GM12878 (cell line): Measurements from ENCODE around the gene ALG2. TPM values are rescaled to one million over a fixed set of nuclear protein-coding genes. Genes with fewer than 3 reads are reported as not detected.
A peak's percentile ranks its signal among the peaks of the same experiment; 100 is the strongest.

Source experiments
- ATAC-seq: fragments of 200-7000 bp; cut with Tn5 transposase; 3 replicates; pipeline ENCODE4 v1.9.1; 2020; ENCODE audit warnings: mild to moderate bottlenecking, moderate library complexity
- BruUV-seq: library from RNA; stranded (reverse); fragments of 400-500 nt; replicated peaks from 2 replicates; lab custom pipeline; 2021; lab: Mats Ljungman, UMichigan
- CTCF ChIA-PET: fragments of 300-600 bp; sonication (Branson Sonifier 250); formaldehyde crosslinking; extraction: SDS; loops from one replicate; lab custom pipeline; 2021; ENCODE audit warnings: inconsistent platforms; lab: Yijun Ruan, JAX
- POLR2A ChIA-PET: fragments of 350-600 bp; formaldehyde crosslinking; extraction: SDS; loops from one replicate; lab custom pipeline; 2021; ENCODE audit warnings: inconsistent platforms; lab: Charles Lee
- RAD21 ChIA-PET: fragments of 300-600 bp; sonication (Branson Sonifier 250); formaldehyde crosslinking; loops from one replicate; lab custom pipeline; 2023; ENCODE audit warnings: antibody characterized with exemption; ENCODE audit not compliant: unreplicated experiment; lab: Charles Lee
- SMC1A ChIA-PET: fragments of 300-600 bp; sonication (Branson Sonifier 250); formaldehyde crosslinking; loops from one replicate; lab custom pipeline; 2023; ENCODE audit not compliant: unreplicated experiment, uncharacterized antibody; lab: Charles Lee
- DNase-seq: peaks from one replicate; pipeline ENCODE4 v3.0.0-alpha.2; 2011; ENCODE audit warnings: low read depth, low spot score
- FAIRE-seq: peaks from 3 replicates; lab custom pipeline; 2011; peaks lifted over from hg19 to GRCh38; lab: Jason Lieb, UNC
- H2AFZ ChIP-seq: 2 replicates; pipeline ENCODE4 v1.6.0; 2011; ENCODE audit warnings: low read depth, low read length, control low read depth; ENCODE audit not compliant: control insufficient read depth
- H3K27ac ChIP-seq: 2 replicates; pipeline ENCODE4 v1.5.1; 2011; ENCODE audit warnings: control low read depth; ENCODE audit not compliant: control insufficient read depth, insufficient read depth
- H3K27me3 ChIP-seq, 2 experiments: replicated peaks in 1 of 2; 2 replicates each; pipeline versions ENCODE4 v1.6.0 to v1.6.1; 2011; ENCODE audit warnings: low read length in 1 of 2; ENCODE audit not compliant: control insufficient read depth in 2 of 2, insufficient read depth in 2 of 2
- H3K36me3 ChIP-seq, 2 experiments: 2 replicates each; pipeline ENCODE4 v1.5.1; 2011; ENCODE audit warnings: low read length in 1 of 2; ENCODE audit not compliant: control insufficient read depth in 2 of 2, insufficient read depth in 2 of 2
- H3K4me1 ChIP-seq: 2 replicates; pipeline ENCODE4 v1.6.1; 2011; ENCODE audit warnings: mild to moderate bottlenecking, low read length, moderate library complexity, mixed read lengths; ENCODE audit not compliant: control insufficient read depth, insufficient read depth
- H3K4me2 ChIP-seq: 2 replicates; pipeline ENCODE4 v1.6.0; 2011; ENCODE audit warnings: control low read depth; ENCODE audit not compliant: control insufficient read depth, insufficient read depth
- H3K4me3 ChIP-seq: fragments of 200-600 bp; sonication (generic); 2 replicates; pipeline ENCODE4 v1.5.1; 2016
- H3K79me2 ChIP-seq: 2 replicates; pipeline ENCODE4 v1.6.0; 2011; ENCODE audit warnings: low read length; ENCODE audit not compliant: control insufficient read depth, insufficient read depth
- H3K9ac ChIP-seq: 2 replicates; pipeline ENCODE4 v1.8.0; 2011; ENCODE audit warnings: low read length, control low read depth, mixed read lengths; ENCODE audit not compliant: control insufficient read depth, insufficient read depth
- H3K9me3 ChIP-seq: replicated peaks from 3 replicates; pipeline ENCODE4 v1.5.1; 2011; ENCODE audit warnings: mild to moderate bottlenecking, low read length; ENCODE audit not compliant: control insufficient read depth, insufficient read depth
- H4K20me1 ChIP-seq: 2 replicates; pipeline ENCODE4 v1.6.0; 2011; ENCODE audit not compliant: control insufficient read depth, insufficient read depth
- CBFB ChIP-seq: IDR thresholded peaks from 2 replicates; pipeline ENCODE4 v1.6.1; 2016; ENCODE audit warnings: antibody characterized with exemption, low read depth
- EP300 ChIP-seq, 2 experiments: fragments of 150-350 bp in 1 of 2; IDR thresholded peaks; 2 replicates each; pipeline ENCODE4 v1.6.1; 2011 to 2012; ENCODE audit warnings: low read depth in 2 of 2, low read length in 2 of 2, borderline replicate concordance in 1 of 2, improper control_type of control experiment in 1 of 2, inconsistent platforms in 1 of 2; ENCODE audit not compliant: control insufficient read depth in 1 of 2
- ESRRA ChIP-seq: IDR thresholded peaks from 2 replicates; pipeline ENCODE4 v1.6.1; 2012; ENCODE audit warnings: mild to moderate bottlenecking, low read length, improper control_type of control experiment
- EZH2 ChIP-seq: IDR thresholded peaks from 2 replicates; pipeline ENCODE4 v1.6.1; 2012; ENCODE audit warnings: low read depth, mild to moderate bottlenecking, control low read depth, inconsistent platforms, low read length, borderline replicate concordance; ENCODE audit not compliant: control insufficient read depth
- GABPA ChIP-seq: IDR thresholded peaks from 2 replicates; pipeline ENCODE4 v1.6.1; 2014; ENCODE audit warnings: antibody characterized with exemption, low read depth, mild to moderate bottlenecking, inconsistent platforms
- IKZF2 ChIP-seq, 2 experiments: fragments of 450-650 bp; IDR thresholded peaks; 2 replicates each; pipeline ENCODE4 v1.6.1; 2017; ENCODE audit warnings: mild to moderate bottlenecking in 2 of 2, moderate library complexity in 2 of 2
- NFXL1 ChIP-seq: fragments of 450-650 bp; IDR thresholded peaks from 2 replicates; pipeline ENCODE4 v1.6.1; 2017; ENCODE audit warnings: antibody characterized with exemption, mild to moderate bottlenecking, borderline replicate concordance
- NFYA ChIP-seq: IDR thresholded peaks from 2 replicates; pipeline ENCODE4 v1.6.1; 2011; ENCODE audit warnings: low read depth, mild to moderate bottlenecking, low read length, improper control_type of control experiment, borderline replicate concordance
- NFYB ChIP-seq: IDR thresholded peaks from 2 replicates; pipeline ENCODE4 v1.6.1; 2011; ENCODE audit warnings: low read depth, mild to moderate bottlenecking, low read length, improper control_type of control experiment, moderate library complexity; ENCODE audit not compliant: insufficient read depth
- NR2C2 ChIP-seq: IDR thresholded peaks from 2 replicates; pipeline ENCODE4 v1.6.1; 2011; ENCODE audit warnings: borderline replicate concordance, low read depth; ENCODE audit not compliant: control insufficient read depth, insufficient read length
- PML ChIP-seq: IDR thresholded peaks from 2 replicates; pipeline ENCODE4 v1.6.1; 2012; ENCODE audit warnings: low read length, inconsistent platforms
- RUNX3 ChIP-seq: IDR thresholded peaks from 2 replicates; pipeline ENCODE4 v1.6.1; 2012; ENCODE audit warnings: low read length, inconsistent platforms
- SREBF2 ChIP-seq: IDR thresholded peaks from 2 replicates; pipeline ENCODE4 v1.6.1; 2012; ENCODE audit warnings: mild to moderate bottlenecking, low read length
- SUZ12 ChIP-seq: fragments of 200-600 bp; sonication (generic); IDR thresholded peaks from one replicate; pipeline ENCODE4 v1.6.1; 2018; ENCODE audit warnings: antibody characterized with exemption, mild to moderate bottlenecking; ENCODE audit not compliant: unreplicated experiment
- ZBTB4 ChIP-seq: fragments of 450-650 bp; formaldehyde crosslinking; IDR thresholded peaks from 2 replicates; pipeline ENCODE4 v1.4.0; 2022; ENCODE audit warnings: mild to moderate bottlenecking, moderate library complexity
- ZNF207 ChIP-seq: fragments of 450-650 bp; IDR thresholded peaks from 2 replicates; pipeline ENCODE4 v1.6.1; 2014; ENCODE audit warnings: antibody characterized with exemption, mild to moderate bottlenecking, borderline replicate concordance
- ZNF217 ChIP-seq: fragments of 450-650 bp; IDR thresholded peaks from 2 replicates; pipeline ENCODE4 v1.6.1; 2017; ENCODE audit warnings: antibody characterized with exemption, mild to moderate bottlenecking
- ZNF24 ChIP-seq: fragments of 450-650 bp; IDR thresholded peaks from 2 replicates; pipeline ENCODE4 v1.6.1; 2017; ENCODE audit warnings: antibody characterized with exemption, mild to moderate bottlenecking
- WGBS: methylation state at CpG from one replicate; pipeline ENCODE4 v1.1.6; 2016; ENCODE audit warnings: low lambda C conversion rate; ENCODE audit not compliant: insufficient replicate concordance, insufficient coverage; ENCODE audit errors: missing lambda C conversion rate; 5-methylcytosine and 5-hydroxymethylcytosine counted together
- in situ Hi-C: fragments of 300-500 bp; cut with MboI; formaldehyde crosslinking; loops from 9 replicates; pipeline ENCODE4 v1.14.3; 2018; ENCODE audit warnings: mixed read lengths
- intact Hi-C: fragments of 100-400 bp; cut with micrococcal nuclease; formaldehyde crosslinking; loops from one replicate; pipeline ENCODE4 v1.14.2; 2022; ENCODE audit not compliant: unreplicated experiment
- polyA plus RNA-seq, 11 experiments: library from polyadenylated mRNA; depleted of rRNA in 4 of 11; unstranded in 6 of 11; stranded (reverse) in 5 of 11; fragments of >200 nt; fragmentation: Nextera tagmentation in 4 of 11; fragmentation: Illumina TruSeq in 1 of 11; extraction: Ambion mirVana in 4 of 11; extraction: Trizol in 1 of 11; gene quantifications; 1 replicate in 1 of 11; 2 replicates in 10 of 11; pipeline versions ENCODE4 v1.2.1 to v1.2.3, GENCODE V29; 2011 to 2016; ENCODE audit warnings: inconsistent platforms in 2 of 11, missing spikeins in 2 of 11, low read depth in 1 of 11
- total RNA-seq, 4 experiments: library from RNA; depleted of rRNA in 3 of 4; stranded (reverse); fragments of >200 nt in 3 of 4; fragmentation: Illumina TruSeq in 1 of 4; extraction: Trizol in 1 of 4; gene quantifications; 2 replicates each; pipeline versions ENCODE4 v1.2.1 to v1.2.3, GENCODE V29; 2013 to 2021
- TF ChIP-seq, protein P1 (sequence below): IDR thresholded peaks from 2 replicates; pipeline ENCODE4 v1.6.1; 2012; ENCODE audit warnings: low read depth, low read length, improper control_type of control experiment

Gene ALG2
- total and polyA plus RNA-seq, 10 of the 15 experiments (the other 5 are each of a cell fraction or from before 2014, with no cell fraction given) = 8.8 to 52.5 (median 38.6) TPM

DNA sequence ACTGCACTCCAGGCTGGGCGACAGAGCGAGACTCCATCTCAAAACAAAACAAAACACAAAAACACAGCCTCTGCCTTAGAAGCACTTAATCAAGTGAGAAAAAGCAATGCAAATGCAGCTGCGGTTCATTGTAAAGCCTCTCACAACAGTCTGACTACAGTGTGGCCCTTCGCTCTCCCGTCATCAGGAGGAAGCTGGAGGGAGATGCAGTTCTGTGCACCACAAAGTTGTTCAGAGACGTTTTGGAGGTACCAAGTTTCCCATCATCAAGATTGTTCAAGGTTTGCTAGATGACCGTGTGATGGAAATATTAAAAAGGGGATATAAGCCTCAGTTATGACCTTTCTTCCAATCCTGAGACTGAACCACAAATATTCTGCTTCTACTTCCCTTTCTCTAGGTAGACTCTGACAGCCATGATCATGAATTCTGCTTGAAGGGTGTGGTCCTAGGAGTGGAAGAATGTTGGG is 41.2 kb upstream of the ALG2 start (continued):
- TF ChIP-seq GABPA (no peak), NFYA (no peak), ZBTB4 (CRISPR knock-in tag) (no peak), IKZF2 (IDR thresholded peaks at IDR 0.05) (peak; percentile 53 to 67; a peak in 3 of 4 replicates), CBFB (peak; percentile 27; the same call in 1 of the 2 replicates), ZNF207 (0 out of 2 replicates have a peak, but pooled peaks have one; percentile 26), EP300 (IDR thresholded peaks at IDR 0.05; ENCODE audit: borderline replicate concordance in 1 of 2, control insufficient read depth in 1 of 2, low read depth in 2 of 2, low read length in 2 of 2) (peak in 1 of 2 experiments; percentile 13; a peak in 2 of 4 replicates)

DNA sequence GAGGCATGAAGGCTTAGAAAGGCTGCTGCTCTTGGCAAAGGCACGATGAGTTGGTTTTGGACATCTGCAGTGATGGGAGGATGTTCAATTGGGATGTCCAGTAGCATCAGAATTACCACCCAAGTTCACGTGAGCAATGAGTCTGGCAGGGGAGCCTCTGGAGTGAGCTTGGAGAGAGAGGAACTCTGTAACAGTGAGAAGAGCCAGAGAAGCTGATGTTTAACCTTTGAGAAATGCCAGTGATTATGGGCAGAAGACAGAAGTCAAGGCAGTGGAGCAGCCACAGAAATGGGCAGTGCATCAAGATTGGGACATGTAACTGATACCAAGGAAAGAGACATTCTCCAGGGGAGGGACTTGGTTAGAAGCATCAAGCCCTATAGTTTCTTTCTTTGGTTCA is 40.2 kb upstream of the ALG2 start:
- ATAC-seq = no peak
- no peaks in the 10 kb centered on the region for H3K27me3 ChIP-seq
- H4K20me1 ChIP-seq = no peaks in the 10 kb centered on the region
- no peak overlapping the region for H2AFZ ChIP-seq
- in situ Hi-C loops (no loop called here), intact Hi-C loops (no loop called here)
- ChIA-PET SMC1A (interaction anchor here (0.7 to 5.7 kb wide), 4 partner anchors 11 to 77 kb away, joined by 3 to 96 read pairs (median 4); no protein-coding TSS in a partner anchor), RAD21 (no interaction called here), CTCF (interaction anchor here (4.9 to 6.0 kb wide), 2 partner anchors 29 to 75 kb away, joined by 69 to 160 read pairs; no protein-coding TSS in a partner anchor), POLR2A (interaction anchor here (0.6 to 2.6 kb wide), 4 partner anchors 8 to 170 kb away, joined by 3 to 13 read pairs (median 4); no protein-coding TSS in a partner anchor)
- H3K36me3 ChIP-seq = no peaks in the 10 kb centered on the region
- peaks cover 43% of the 10 kb centered on the region for H3K4me1 ChIP-seq
- FAIRE-seq = no peak
- H3K4me2 ChIP-seq = no peak overlapping the region
- no peak for DNase-seq
- BruUV-seq = no TSS peak
- 100% methylated on average over 2 of the region's 2 CpGs for WGBS
- no peak overlapping the region for H3K4me3 ChIP-seq
- no peaks in the 10 kb centered on the region for H3K79me2 ChIP-seq
- no peak overlapping the region for H3K27ac ChIP-seq
- no peaks in the 10 kb centered on the region for H3K9me3 ChIP-seq
- no peak overlapping the region for H3K9ac ChIP-seq
- no peak for TF ChIP-seq PML
- no peak for TF ChIP-seq ZNF24
- no peak for TF ChIP-seq EZH2
- TF ChIP-seq NR2C2 = no peak
- TF ChIP-seq ZNF217 = no peak
- no peak for TF ChIP-seq SREBF2
- TF ChIP-seq, protein P1, sequence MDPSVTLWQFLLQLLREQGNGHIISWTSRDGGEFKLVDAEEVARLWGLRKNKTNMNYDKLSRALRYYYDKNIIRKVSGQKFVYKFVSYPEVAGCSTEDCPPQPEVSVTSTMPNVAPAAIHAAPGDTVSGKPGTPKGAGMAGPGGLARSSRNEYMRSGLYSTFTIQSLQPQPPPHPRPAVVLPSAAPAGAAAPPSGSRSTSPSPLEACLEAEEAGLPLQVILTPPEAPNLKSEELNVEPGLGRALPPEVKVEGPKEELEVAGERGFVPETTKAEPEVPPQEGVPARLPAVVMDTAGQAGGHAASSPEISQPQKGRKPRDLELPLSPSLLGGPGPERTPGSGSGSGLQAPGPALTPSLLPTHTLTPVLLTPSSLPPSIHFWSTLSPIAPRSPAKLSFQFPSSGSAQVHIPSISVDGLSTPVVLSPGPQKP = no peak
- TF ChIP-seq ESRRA = no peak
- TF ChIP-seq SUZ12 = no peak
- no peak for TF ChIP-seq NFXL1
- no peak for TF ChIP-seq RUNX3
- no peak for TF ChIP-seq NFYB
